ENCODE measurements around the gene DCLK2.

Gene DCLK2

DNA sequence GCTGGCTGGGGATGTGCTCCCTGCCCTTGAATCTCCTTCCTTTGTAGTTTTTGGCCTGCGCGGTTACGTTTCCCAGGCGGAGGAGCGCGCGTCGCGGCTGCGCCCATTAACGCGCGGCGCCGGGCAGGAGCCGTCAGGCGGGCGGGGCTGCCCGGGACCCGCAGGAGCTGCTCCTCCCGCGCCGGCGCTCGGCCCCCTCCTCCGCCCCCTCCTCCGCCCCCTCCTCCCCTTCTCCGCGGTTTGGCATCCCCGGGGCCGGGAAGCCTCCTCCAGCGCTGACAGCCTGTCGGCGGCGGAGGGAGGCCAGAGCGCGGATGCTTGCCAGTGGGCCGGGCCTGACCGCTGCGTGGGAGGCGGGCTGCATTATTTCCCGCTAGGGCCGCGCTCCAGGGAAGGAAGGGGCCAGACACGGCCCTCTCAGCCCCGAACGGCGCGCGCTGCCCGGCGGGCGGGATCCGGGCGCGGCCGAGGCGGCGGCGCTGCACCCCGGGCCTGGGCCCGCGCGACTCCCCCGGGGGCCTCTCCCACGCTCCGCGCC is at the start of gene DCLK2:
TSS of gene DCLK2 (plus strand) at position 405 of the 538 bp plus-strand sequence. CDS start 583 bp downstream, outside the sequence.
- no peak for DNase-seq (ENCODE audit: low read depth)

- no peak for DNase-seq (ENCODE audit: low read depth)
These were observed 45.7 kb upstream of the DCLK2 start for GRCh38 chr4:150032541-150032940.

DNA sequence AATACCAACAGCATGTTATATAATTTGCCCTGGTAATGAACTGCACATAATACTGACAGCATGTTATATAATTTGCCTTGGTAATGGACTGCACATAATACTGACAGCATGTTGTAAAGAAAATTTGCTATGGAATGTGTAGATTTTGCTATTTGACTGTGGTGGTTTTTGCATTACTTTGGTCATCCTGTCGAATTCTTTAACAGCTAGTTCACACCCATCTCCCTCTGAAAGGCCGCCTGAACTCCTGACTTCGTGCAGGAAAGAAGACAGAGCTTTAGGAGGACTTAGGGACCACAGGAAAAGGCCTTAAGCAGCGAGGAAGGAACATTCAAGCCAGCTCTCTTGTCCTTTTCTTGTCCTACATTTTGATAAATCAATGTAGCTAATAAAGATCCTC is 45.2 kb upstream of the DCLK2 start:
- no peak for DNase-seq (ENCODE audit: low read depth)

GRCh38 chr4:150033901-150034300 is 44.3 kb upstream of the DCLK2 start:
- no peak for DNase-seq (ENCODE audit: low read depth)

GRCh38 chr4:150037251-150037856 is 40.9 kb upstream of the DCLK2 start:
- no peak for DNase-seq (ENCODE audit: low read depth)

GRCh38 chr4:150038335-150039076 is 39.7 kb upstream of the DCLK2 start:
- no peak for DNase-seq (ENCODE audit: low read depth)

- no peak for DNase-seq (ENCODE audit: low read depth)
These were observed 38.7 kb upstream of the DCLK2 start for GRCh38 chr4:150039274-150040127.

GRCh38 chr4:150044517-150044916 is 33.7 kb upstream of the DCLK2 start:
- DNase-seq (ENCODE audit: low read depth): no peak

DNA sequence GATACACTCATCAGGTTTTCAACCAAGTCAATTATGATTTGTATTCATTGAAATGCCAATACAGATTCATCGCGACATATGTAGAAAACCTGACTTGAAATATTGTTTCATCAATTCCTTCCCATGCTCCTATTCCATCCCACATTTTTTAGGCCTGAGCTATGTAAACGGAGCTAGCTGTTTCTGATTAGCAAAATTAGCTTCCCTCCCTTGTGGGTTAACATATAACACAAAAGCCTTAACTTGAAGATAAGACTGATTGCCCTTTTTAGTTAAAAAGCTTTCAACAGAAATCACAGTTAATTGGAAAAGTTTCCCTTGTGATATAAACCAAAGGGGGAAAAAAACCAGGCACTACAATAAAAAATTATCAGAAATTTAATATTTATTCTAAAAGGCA is 32.8 kb upstream of the DCLK2 start:
- no peak for DNase-seq (ENCODE audit: low read depth)

GRCh38 chr4:150046728-150047217 is 31.5 kb upstream of the DCLK2 start:
- no peak for DNase-seq (ENCODE audit: low read depth)

- no peak for DNase-seq (ENCODE audit: low read depth)
These were observed 30.7 kb upstream of the DCLK2 start for GRCh38 chr4:150047546-150047945.

GRCh38 chr4:150049682-150050081 is 28.6 kb upstream of the DCLK2 start:
- DNase-seq (ENCODE audit: low read depth): no peak

- no peak for DNase-seq (ENCODE audit: low read depth)
These were observed 27.7 kb upstream of the DCLK2 start for GRCh38 chr4:150050566-150050965.

GRCh38 chr4:150051111-150051510 is 27.1 kb upstream of the DCLK2 start:
- no peak for DNase-seq (ENCODE audit: low read depth)

GRCh38 chr4:150055467-150055866 is 22.8 kb upstream of the DCLK2 start:
- no peak for DNase-seq (ENCODE audit: low read depth)

DNA sequence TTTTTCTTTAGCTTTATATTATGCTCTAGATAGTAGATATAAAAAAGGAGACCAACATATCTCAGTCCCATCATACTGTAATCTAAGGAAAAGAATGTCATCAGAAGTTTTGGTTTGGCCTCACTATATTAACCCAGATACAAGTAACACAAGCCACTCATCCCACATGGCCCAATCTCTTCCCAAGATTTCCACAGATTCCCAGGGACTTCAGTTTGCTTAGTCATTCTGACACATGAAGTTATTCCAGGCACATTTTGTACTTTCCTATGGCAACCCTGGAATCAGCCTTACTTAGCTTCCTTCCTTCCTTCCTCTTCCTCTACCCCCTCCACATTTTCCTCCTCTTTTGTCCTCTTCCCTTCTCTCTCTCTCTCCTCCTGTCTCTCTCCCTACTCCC is 21.7 kb upstream of the DCLK2 start:
- DNase-seq (ENCODE audit: low read depth): no peak

DNA sequence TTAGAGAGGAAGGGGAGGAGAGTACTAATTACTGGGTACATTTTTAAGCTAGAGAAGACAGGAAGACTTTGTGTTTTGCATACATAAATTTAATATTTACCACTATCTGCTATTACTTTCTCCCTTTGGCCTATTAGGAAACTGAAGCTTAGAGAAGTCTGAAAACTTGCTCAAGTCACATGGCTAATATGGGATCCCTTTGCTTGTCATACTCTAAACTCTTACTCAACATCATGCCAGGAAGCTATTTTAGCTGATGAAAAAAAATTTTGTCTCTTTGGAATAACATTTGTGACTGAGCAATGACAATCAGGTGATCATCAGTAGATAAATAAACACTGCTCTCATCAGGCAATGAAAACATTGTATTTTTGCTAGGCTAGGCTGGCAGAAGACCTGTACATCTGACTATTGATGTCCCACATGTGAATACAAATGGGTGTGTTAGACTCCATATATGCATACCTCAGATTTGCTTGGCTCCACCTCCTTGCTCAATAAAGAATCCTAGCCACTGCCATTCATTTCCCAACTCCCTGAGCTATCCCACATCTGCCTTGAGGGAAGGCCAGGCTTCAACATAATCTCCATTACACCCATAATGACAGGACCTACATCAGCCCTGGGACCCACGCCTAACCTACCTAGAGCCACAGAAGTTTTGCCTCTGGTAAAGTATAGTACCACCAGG is 17.0 kb upstream of the DCLK2 start:
- no peak for DNase-seq (ENCODE audit: low read depth)

DNA sequence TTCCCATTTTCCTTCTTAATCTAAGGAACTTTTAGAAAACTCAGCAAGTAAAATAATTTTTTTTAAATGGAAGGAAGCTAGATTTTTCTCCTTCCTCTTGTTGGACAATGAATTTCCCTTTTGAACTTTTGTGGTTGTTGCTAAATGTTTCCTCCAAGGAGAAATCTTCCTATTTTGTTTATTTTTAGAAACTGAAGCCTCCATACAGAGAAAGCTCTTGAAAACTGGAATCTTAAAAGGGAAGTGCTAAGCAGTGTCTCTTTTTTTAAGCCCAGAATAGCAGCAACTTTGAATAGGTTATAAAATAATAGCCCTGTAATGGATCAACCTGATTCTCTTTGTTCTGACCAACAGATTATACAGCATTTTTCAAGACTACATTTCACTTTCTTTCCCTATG is 15.1 kb upstream of the DCLK2 start:
- DNase-seq (ENCODE audit: low read depth): no peak

DNA sequence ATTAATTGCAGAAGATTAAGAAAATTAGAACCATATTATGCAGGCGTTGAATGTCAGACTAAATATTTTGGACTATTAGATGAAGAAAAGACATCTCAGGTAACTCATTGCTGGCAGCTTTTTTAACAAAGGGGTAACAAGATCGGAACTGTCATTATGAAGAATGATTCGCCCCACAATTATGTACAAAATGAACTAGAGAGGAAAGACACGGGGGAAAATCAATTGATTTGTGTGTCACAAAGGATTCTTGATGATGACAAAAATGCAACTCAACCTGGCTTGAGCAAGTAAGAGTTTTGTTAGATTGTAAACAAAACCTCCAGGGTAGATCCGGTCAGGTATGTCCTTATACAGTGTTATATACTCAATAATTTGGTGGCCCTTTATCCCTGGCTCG is 12.5 kb upstream of the DCLK2 start:
- no peak for DNase-seq (ENCODE audit: low read depth)

- no peak for DNase-seq (ENCODE audit: low read depth)
These were observed 10.4 kb upstream of the DCLK2 start for GRCh38 chr4:150067859-150068258.

DNA sequence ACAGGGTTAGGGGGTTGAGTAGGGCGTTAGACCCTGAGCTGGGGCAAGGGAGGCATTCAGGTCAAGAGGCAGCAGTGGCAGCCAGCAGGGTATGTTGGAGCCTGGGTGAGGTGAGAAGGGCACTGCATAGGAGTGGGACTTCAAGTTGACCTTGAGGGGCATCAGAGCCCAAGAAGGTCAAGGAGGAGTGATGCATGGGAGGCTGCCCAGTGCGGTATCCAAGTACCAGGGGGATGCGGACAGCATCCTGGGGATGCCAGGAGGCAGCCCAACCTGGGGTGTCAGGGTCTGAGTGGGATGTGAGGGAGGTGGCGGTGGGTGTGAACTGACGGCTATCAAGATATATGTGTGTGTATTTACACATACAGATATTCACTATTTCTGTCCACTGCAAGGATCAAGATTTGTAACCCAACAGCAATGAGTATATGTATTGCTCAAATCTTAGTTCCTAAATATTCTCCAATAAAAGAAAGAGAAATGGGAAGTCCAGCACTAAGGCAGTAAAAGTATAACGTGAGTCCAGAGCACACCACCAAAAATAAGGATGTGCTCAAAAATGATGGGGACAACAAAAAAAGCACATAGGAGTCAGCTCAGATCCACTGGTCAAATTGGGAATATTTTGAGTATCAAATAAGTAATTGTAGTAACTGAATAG is 9.8 kb upstream of the DCLK2 start:
- DNase-seq (ENCODE audit: low read depth): no peak

All from activated T-helper 9 cell treated with anti-CD3 and anti-CD28 coated beads, Interleukin-2, amount 50 U/mL, for 16 hours (primary cell).